GM04503 (cell line): ENCODE measurements around the gene DDIT4L.
"Not testable (repeated sequence)": the region's sequence is repeated elsewhere in the genome, so short reads cannot be mapped to it uniquely, and the experiment has no call there.

Experiments used
- DNase-seq: peaks from one replicate; pipeline ENCODE4 v3.0.0-alpha.2; 2012; ENCODE audit warnings: low read depth

The DDIT4L gene

GRCh38 chr4:100166297-100167039 lies 23.8 kb downstream of the DDIT4L start:
- no peak for DNase-seq

DNA sequence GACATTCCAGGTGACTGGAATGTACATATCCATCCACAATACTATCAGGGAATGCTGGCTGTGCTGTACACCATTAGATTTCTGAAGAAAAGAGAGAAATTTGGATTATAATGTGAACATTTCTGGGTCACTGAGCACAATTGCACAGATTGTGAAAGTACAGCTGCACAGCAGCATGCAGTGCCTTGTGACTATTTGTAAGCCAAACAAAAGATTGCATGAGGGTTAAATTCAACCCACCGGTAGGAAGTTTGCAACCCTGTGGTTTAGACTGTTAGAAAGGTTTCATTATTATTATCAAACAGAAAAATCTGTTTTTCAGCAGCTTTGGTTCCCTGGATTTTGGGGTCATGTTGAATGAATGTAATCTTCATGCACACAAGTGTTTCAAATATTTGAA lies 24.5 kb downstream of the DDIT4L start:
- DNase-seq: no peak

DNA sequence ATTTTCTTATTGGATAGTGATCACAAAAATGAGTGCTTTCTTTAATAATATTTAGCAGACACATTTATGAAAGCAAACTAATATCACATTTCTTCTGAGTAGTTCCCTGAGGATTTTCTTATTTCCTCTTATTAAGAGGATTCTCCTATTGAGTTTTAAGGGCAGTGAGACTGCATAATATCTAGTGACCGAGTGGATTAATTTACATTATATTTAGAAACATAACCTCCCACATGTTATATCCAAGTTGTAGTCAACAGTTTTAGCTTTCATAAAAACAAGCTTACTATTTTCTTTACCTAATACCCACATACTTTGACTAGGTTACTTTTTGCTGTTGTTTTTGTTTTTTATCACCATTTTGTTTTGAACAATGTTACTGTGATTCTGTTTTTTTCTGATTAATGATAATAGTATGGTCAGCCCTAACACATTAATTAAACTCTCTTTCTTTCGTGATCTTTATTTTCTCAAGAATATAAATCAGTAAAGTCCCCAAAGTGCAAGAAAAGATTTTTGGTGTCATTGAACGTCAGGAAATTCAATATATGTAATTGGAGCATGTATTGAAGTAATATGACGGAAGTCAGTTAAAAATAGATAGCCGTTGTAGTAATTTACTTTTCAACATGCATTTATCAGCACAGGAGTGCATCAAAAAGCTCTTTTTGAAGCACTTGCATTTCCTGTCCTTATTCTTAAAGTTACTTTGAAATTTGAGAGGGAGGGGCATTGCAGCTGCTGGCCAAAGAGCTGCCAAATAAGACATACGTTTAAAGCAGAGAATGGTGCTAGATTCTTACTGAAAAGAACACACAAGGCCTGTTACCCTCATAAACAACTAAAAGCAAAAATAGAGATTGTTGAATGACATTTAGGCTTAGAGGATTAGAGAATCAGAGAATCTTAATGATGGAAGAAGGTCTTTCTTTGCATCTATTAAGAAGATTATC lies 25.2 kb downstream of the DDIT4L start:
- DNase-seq: no peak

GRCh38 chr4:100162027-100162685 lies 28.1 kb downstream of the DDIT4L start:
- no peak for DNase-seq

GRCh38 chr4:100149190-100149589 lies 41.1 kb downstream of the DDIT4L start:
- DNase-seq: no peak

GRCh38 chr4:100147684-100148083 lies 42.6 kb downstream of the DDIT4L start:
- no peak for DNase-seq

- DNase-seq: no peak
Observed at GRCh38 chr4:100147198-100147597, 43.1 kb downstream of the DDIT4L start.

DNA sequence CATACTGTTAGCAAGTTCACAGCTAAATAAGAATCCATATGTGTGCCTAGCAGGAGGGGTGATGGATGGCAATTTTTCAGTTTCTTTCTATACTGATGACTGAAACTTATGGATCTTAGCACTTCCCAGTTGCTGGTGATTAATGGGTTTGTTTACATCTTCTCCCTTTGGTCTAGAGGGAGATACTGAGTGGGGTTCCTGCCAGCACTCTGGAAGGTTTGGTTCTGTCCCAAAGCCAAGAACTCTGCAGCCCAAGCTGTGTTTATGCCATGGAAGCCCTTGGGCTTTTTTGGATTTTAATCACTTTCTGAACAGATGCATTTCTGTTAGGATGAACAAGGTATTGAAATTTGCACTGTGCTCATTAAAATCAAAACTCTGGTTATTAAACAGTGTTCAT lies 43.5 kb downstream of the DDIT4L start:
- DNase-seq: no peak

DNA sequence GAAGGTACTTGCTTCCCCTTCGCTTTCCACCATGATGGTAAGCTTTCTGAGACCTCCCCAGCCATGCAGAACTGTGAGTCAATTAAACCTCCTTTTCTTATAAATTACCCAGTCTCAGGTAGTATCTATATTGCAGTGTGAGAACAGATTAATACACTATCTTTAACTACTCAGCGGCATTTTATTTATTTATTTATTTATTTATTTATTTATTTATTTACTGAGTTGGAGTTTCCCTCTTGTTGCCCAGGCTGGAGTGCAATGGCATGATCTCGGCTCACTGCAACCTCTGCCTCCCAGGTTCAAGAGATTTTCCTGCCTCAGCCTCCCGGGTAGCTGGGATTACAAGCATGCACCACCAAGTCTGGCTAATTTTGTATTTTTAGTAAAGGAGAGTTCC lies 52.9 kb downstream of the DDIT4L start:
- DNase-seq: not testable (repeated sequence)
